HL-60/S4 treated with phorbol 12-myristate 13-acetate at 8.2 ng/mL for 4 days and 3 days (cell line): ENCODE measurements around the gene CREBZF.

Experiments used
- in situ Hi-C: fragments of 300-500 bp; cut with MboI; formaldehyde crosslinking; loops from 2 replicates; pipeline ENCODE4 v1.15.0; 2022; ENCODE audit warnings: low sequenced_read_pairs

The CREBZF gene, protein sequence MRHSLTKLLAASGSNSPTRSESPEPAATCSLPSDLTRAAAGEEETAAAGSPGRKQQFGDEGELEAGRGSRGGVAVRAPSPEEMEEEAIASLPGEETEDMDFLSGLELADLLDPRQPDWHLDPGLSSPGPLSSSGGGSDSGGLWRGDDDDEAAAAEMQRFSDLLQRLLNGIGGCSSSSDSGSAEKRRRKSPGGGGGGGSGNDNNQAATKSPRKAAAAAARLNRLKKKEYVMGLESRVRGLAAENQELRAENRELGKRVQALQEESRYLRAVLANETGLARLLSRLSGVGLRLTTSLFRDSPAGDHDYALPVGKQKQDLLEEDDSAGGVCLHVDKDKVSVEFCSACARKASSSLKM

GRCh38 chr11:85664615-85665481, at the start of gene CREBZF:
Gene CREBZF (minus strand): TSS chr11:85665129. CDS start chr11:85664875, 254 bp downstream.
- in situ Hi-C loops: no loop called here

GRCh38 chr11:85712953-85713352, 48.0 kb upstream of the CREBZF start:
- in situ Hi-C loops: no loop called here

GRCh38 chr11:85710917-85711316, 46.0 kb upstream of the CREBZF start:
- in situ Hi-C loops: no loop called here

DNA sequence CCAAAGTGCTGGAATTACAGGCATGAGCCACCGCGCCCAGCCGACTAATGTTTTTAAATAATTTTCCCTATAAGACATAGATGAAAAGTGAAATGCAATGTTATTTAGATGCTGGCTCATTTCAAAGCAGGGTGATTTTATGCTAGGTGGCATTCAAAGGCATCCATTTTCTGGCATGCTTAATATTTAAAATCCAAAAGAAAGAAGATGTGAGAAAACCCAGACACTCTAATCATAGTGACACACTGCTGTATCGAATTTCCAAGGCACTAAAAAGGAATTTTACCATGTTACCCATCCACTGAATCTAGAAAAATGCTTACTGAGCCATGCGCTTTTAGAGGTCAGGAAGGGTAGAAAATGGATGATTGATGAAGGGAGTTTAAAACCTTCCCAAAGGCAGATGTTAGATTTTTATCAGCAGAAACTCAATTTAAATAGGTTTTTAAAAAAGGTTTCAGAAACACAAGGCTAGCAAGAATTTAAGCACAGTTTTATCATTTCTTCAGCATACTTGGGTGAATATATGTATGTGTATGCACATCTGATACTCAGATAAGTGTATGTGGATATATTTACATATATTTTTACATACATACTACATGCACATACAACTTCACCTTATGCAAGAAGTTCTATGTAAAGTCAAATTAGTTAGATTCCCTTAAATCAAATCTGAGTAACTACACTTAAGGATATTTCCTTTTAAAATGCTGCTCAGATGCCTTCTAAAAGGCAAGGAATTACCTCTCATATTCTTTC, 45.2 kb upstream of the CREBZF start:
- in situ Hi-C loops: no loop called here

DNA sequence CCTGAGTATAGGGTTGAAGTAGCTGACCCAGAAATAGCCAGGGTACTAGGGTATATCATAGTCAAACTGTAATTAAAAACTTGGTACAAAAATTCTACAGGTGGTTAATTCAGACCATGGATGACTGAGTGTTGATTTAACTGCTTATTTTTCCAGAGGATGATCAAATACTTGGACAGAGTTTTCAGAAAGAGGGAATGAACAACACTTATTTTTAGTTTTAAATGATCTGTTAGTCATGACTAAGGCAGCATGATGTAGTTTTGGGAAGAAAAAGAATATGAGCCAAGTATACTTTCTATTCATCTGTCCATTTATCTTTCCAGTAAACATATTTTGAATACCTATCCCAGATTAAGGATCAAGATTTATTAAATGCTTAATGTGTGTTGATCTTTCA, 40.9 kb upstream of the CREBZF start:
- in situ Hi-C loops: no loop called here

GRCh38 chr11:85704967-85705366, 40.0 kb upstream of the CREBZF start:
- in situ Hi-C loops: no loop called here

DNA sequence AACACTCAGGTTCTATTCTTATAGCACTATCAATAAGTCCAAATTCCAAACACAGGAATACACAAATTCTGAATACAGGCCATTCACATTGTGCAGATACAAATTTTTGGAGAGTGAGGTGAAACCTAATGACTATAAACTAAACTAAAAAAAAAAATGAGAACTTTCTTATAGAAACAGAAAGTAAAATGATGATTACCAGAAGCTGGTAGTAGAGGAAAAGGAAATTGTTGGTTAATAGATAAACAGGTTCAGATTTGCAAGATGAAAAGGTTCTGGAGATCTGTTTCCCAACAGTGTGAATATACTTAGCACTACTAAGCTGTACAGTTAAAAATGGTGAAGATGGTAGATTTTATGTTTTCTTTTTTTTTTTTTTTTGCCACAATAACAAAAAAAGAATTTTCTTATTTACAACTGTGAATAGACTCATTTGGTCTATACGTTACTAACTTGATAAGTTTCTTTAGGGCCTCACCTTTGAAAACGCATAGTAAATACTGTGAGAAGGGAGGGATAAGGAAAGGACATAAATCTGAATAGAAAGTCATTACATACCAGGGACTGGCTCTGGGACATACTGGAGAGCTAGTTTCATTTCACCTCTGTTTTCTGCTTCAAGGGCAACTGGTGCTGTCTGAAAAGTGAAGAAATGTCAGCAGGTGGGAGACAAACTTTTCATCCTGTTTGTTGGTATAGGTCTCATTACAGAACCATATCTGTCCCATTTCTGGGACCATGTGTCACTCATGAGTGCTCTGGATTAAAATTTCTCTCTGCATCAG, 35.2 kb upstream of the CREBZF start:
- in situ Hi-C loops: no loop called here

- in situ Hi-C loops: no loop called here
Measured at GRCh38 chr11:85698195-85698594, 33.3 kb upstream of the CREBZF start.

- in situ Hi-C loops: no loop called here
Measured at GRCh38 chr11:85697747-85698146, 32.8 kb upstream of the CREBZF start.

DNA sequence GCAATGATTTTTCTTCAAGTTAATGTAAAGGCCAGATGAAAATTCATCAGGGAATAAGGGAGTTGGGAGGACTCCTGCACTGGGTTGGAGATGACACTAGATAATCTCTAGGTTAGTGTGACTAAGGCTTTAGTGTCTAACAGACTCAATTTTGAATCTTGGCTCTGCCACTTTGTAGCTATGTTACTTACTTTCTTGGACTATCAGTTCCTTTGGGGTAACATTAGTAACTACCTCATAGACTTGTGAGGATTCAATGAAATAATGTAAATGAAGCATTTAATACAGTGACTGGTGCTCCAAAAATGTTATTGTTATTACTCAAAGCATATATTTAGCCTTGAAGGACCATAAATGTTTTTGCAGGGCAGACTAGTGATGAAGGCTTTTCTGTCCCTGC, 30.6 kb upstream of the CREBZF start:
- in situ Hi-C loops: no loop called here

DNA sequence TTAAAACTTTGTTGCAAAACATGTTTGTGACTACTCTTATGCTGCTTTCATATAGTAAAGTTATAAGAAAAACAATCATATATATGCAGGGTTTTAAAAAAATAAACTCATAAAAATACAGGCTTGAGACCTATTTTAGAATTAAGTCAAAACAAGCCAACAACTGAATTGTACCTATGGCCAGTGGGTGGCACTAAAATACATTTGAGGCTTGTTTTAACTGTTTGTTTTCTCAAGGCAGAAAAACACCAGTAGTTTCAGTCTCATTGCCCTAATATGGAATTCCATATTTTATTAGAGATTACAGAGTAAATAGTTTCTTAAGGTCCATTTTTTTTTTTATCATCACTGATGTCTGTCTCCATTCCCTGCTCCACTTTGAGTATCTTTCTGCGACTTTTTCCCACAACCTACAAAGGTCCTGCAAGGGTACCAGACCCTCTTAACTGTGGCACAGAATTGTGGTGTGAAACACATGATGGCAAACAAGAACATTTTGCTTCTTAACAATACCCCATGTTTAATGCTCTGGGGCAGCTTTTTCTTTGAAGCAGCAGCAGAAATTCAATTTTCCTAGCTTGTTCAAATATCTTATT, 29.6 kb upstream of the CREBZF start:
- in situ Hi-C loops: no loop called here

GRCh38 chr11:85685820-85686459, 21.0 kb upstream of the CREBZF start, which contains the start of gene CCDC89:
Gene CCDC89 (minus strand): TSS chr11:85686195. CDS start chr11:85686130, 65 bp downstream.
- in situ Hi-C loops: no loop called here

DNA sequence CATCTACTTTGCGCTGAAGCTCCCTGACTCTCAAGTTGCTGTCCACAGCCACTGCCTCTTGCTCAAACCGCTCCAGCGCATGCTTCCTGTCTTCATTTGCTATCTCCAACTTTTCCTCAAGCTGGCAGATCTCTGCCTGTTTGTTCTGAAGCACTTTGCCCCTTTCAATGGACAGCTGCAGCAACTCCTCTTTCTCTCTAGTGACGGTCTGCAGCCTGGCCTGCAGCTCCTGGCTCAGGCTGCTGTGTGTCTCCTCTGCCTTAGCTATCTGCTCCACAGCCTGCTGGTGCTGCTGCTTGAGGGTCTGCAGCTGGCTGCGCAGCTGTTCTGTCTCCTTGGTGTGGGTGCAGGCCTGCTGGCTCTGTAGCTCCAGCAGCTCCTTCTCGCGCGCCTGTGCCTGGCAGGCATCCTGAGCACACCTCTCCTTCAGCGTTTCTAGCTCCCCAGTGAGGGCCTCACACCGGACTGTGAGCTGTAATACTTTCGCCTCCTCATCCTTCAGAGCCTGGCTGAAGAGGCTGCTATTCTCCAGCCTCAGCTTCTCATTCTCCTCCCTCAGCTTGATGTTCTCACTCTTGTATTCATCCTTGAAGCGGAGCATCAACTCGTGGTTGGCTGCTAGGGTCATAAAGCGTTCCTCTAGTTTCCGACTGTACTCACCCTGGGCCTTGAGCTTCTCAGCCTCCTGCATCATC, 20.3 kb upstream of the CREBZF start:
- in situ Hi-C loops: no loop called here

DNA sequence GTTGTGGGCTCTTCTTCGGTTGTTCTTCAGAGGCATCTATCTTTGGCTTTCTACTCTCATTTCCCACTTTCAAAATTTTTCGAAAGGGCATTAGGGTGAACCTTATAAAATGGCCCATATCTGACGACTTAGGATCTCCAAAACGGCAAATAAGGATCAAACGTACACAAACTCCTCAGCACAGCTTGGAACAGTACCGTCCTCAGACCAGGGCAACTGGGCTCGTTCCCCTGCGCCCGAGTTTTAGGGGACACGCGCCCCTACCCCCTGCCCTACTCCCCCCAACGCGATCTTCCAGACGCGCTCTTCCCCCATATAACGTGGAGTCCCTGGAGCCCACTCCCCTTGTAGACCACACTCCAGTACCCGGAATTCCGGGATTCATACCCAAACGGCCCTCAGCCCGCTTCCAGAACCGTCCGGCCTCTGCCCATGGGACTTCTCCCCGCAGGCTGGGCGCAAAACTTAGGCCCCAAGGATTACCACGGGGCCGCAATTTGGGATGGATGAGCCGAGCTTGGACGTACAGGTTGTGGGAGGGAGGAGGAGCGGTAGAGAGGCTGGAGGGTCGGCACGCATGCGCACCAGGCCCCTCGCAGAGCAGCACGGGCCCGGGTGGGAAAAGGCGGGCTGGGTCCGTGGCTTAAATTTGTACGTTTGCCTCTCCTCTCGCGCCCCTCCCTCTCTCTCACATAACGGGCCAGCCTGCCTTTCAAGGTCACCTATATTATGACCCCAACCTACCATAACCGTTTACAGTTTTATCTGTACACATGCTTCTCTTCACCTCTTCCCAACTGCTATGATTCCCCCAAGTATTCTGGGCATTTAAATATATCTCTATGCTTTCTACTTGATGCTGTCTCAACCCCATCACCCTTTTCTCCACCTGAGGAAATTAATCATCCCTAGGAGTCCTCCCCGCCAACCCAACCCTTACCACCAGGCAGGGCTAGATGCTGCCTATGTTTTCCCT, 17.7 kb upstream of the CREBZF start:
- in situ Hi-C loops: no loop called here

DNA sequence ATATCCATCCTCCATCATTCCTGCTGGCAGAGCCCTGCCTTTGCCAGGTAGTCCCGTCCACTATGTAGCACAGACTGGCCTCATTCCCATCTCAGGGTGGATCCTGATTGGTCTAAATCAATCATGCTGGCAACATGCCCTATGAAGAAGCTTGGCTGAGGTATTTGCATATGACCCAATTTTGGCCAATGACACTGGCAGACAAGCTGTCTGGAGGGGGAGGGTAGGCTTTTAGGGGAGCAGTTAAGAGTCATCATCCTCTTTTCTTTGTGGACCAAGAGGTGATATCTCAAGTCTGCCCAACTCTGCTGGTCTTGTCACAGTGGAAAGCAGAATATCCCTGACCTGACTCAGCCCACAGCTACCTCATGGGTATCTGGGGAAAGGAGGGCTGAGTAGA, 16.0 kb upstream of the CREBZF start:
- in situ Hi-C loops: no loop called here

GRCh38 chr11:85679576-85679975, 14.6 kb upstream of the CREBZF start:
- in situ Hi-C loops: no loop called here

DNA sequence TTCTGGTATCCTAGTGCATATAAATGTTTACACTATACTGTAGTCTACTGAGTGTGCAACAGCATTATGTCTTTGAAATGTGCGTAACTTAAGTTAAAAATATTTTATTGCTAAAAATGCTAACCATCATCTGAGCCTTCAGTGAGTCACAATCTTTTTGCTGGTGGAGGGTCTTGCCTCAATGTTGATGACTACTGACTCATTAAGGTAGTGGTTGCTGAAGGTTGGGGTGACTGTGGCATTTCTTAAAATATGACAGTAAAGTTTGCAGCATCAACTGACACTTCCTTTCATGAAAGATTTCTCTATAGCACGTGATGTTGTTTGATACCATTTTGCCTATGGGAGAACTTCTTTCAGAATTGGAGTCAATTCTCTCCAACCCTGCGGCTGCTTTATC, 8.5 kb upstream of the CREBZF start:
- in situ Hi-C loops: no loop called here
